Keratinocyte (primary cell): ENCODE data around the gene CDH12. TPM values are rescaled to one million over a fixed set of nuclear protein-coding genes. Genes with fewer than 3 reads are reported as not detected.
"Not testable (repeated sequence)": the region's sequence is repeated elsewhere in the genome, so short reads cannot be mapped to it uniquely, and the experiment has no call there.

ENCODE experiments used
- DNase-seq: peaks from one replicate; pipeline ENCODE4 v3.0.0-alpha.2; 2011; ENCODE audit warnings: low read depth, missing footprints, low spot score
- FAIRE-seq: peaks from 2 replicates; lab custom pipeline; 2011; peaks lifted over from hg19 to GRCh38; lab: Jason Lieb, UNC
- H2AFZ ChIP-seq: 2 replicates; pipeline ENCODE4 v1.6.0; 2012; ENCODE audit warnings: low read length, control low read depth, inconsistent platforms; ENCODE audit not compliant: control insufficient read depth
- H3K27ac ChIP-seq: 2 replicates; pipeline ENCODE4 v1.5.1; 2011; ENCODE audit warnings: low read length; ENCODE audit not compliant: control insufficient read depth, insufficient read depth
- H3K27me3 ChIP-seq: 3 replicates; pipeline ENCODE4 v1.6.0; 2011; ENCODE audit warnings: low read length; ENCODE audit not compliant: control insufficient read depth, insufficient read depth; ENCODE audit errors: extremely low read depth
- H3K36me3 ChIP-seq, 2 experiments: 2 replicates in 1 of 2; 3 replicates in 1 of 2; pipeline ENCODE4 v1.5.1; 2011; ENCODE audit warnings: low read length in 2 of 2, mild to moderate bottlenecking in 1 of 2; ENCODE audit not compliant: control insufficient read depth in 2 of 2, insufficient read depth in 2 of 2; ENCODE audit errors: extremely low read depth in 1 of 2
- H3K4me1 ChIP-seq: 3 replicates; pipeline ENCODE4 v1.5.1; 2011; ENCODE audit warnings: low read length; ENCODE audit not compliant: control insufficient read depth, insufficient read depth; ENCODE audit errors: extremely low read depth
- H3K4me2 ChIP-seq: 3 replicates; pipeline ENCODE4 v1.6.0; 2011; ENCODE audit warnings: low read depth, low read length; ENCODE audit not compliant: control insufficient read depth, insufficient read depth; ENCODE audit errors: extremely low read depth
- H3K4me3 ChIP-seq, 3 experiments: fragments of 200-600 bp in 1 of 3; sonication (generic) in 1 of 3; 2 replicates in 2 of 3; 3 replicates in 1 of 3; pipeline ENCODE4 v1.5.1; 2011 to 2016; ENCODE audit warnings: low read length in 3 of 3, mild to moderate bottlenecking in 3 of 3, control low read depth in 2 of 3, inconsistent platforms in 1 of 3, low read depth in 1 of 3, mixed read lengths in 1 of 3, mixed run types in 1 of 3, moderate library complexity in 1 of 3; ENCODE audit not compliant: control insufficient read depth in 2 of 3, insufficient read depth in 2 of 3; ENCODE audit errors: extremely low read depth in 1 of 3
- H3K79me2 ChIP-seq: 2 replicates; pipeline ENCODE4 v1.6.0; 2012; ENCODE audit warnings: low read length; ENCODE audit not compliant: control insufficient read depth, insufficient read depth
- H3K9ac ChIP-seq: 3 replicates; pipeline ENCODE4 v1.6.0; 2011; ENCODE audit warnings: low read length; ENCODE audit not compliant: control insufficient read depth, insufficient read depth; ENCODE audit errors: extremely low read depth
- H3K9me1 ChIP-seq: 3 replicates; pipeline ENCODE4 v1.6.0; 2011; ENCODE audit warnings: low read length; ENCODE audit not compliant: control insufficient read depth, insufficient read depth; ENCODE audit errors: extremely low read depth
- H3K9me3 ChIP-seq: 2 replicates; pipeline ENCODE4 v1.5.1; 2012; ENCODE audit warnings: low read depth, low read length; ENCODE audit not compliant: control insufficient read depth
- H4K20me1 ChIP-seq: 3 replicates; pipeline ENCODE4 v1.6.0; 2011; ENCODE audit warnings: low read length; ENCODE audit not compliant: control insufficient read depth, insufficient read depth; ENCODE audit errors: extremely low read depth
- dilution Hi-C: fragments of 300-500 bp; cut with MboI; formaldehyde crosslinking; loops from one replicate; pipeline ENCODE4 v1.7.0; 2020; ENCODE audit warnings: low sequenced_read_pairs; ENCODE audit not compliant: extremely low pct_ligation_motif_present
- polyA plus RNA-seq, 5 experiments: library from polyadenylated mRNA; depleted of rRNA in 3 of 5; stranded (reverse) in 3 of 5; stranded (forward) in 1 of 5; unstranded in 1 of 5; fragments of >200 nt; gene quantifications; 1 replicate in 1 of 5; 2 replicates in 3 of 5; 3 replicates in 1 of 5; pipeline versions ENCODE4 v1.2.1 to v1.2.3, GENCODE V29; 2011 to 2012; ENCODE audit warnings: missing spikeins in 2 of 5, low read depth in 1 of 5, low replicate concordance in 1 of 5

The CDH12 gene
- polyA plus RNA-seq, 1 donor (not counting 4 experiments of a cell fraction or from before 2014, with no cell fraction given) = not detected

- H3K4me3 ChIP-seq, FAIRE-seq, DNase-seq, H3K4me2 ChIP-seq, H3K9me1 ChIP-seq, H3K27ac ChIP-seq, H4K20me1 ChIP-seq, H3K4me1 ChIP-seq, H3K9me3 ChIP-seq, H3K36me3 ChIP-seq, H3K79me2 ChIP-seq, H3K9ac ChIP-seq, H2AFZ ChIP-seq, H3K27me3 ChIP-seq, dilution Hi-C loops: not testable (repeated sequence)
Measured at GRCh38 chr5:22188651-22189050, 664.5 kb downstream of the CDH12 start.

GRCh38 chr5:22187632-22188228, 665.4 kb downstream of the CDH12 start:
- FAIRE-seq, dilution Hi-C loops: not testable (repeated sequence)

DNA sequence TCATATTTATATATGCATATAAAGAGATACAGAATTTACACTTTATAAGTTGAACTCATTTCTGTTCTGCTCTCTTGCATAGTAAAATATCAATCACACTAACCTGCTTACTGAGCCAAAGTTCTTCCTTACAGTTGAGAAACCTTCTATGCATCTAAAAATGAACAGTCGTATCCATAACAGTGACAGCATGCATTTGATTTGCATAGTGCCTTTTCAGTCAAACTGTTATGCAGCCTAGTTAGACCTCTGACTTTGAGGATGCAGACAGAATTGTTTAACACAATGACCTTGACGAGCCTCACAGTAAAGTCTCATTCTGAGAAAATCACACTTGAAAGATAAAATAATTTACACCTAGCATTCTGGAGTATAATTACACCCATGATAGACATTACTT, 683.9 kb downstream of the CDH12 start:
- H3K36me3 ChIP-seq, H3K9ac ChIP-seq, DNase-seq, H4K20me1 ChIP-seq, H3K4me1 ChIP-seq, H3K4me2 ChIP-seq, H3K27me3 ChIP-seq, H3K27ac ChIP-seq, dilution Hi-C loops, H3K9me1 ChIP-seq, H2AFZ ChIP-seq, H3K9me3 ChIP-seq, H3K79me2 ChIP-seq, H3K4me3 ChIP-seq: not testable (repeated sequence)
- peak; percentile 17 for FAIRE-seq

More at GRCh38 chr5:22187632-22188228, 665.4 kb downstream of the CDH12 start:
- not testable (repeated sequence) for H3K4me1 ChIP-seq, H3K9me1 ChIP-seq, H3K27ac ChIP-seq, H2AFZ ChIP-seq, H3K27me3 ChIP-seq, H3K4me2 ChIP-seq, H4K20me1 ChIP-seq, H3K36me3 ChIP-seq, DNase-seq, H3K9ac ChIP-seq, H3K79me2 ChIP-seq, H3K4me3 ChIP-seq, H3K9me3 ChIP-seq

DNA sequence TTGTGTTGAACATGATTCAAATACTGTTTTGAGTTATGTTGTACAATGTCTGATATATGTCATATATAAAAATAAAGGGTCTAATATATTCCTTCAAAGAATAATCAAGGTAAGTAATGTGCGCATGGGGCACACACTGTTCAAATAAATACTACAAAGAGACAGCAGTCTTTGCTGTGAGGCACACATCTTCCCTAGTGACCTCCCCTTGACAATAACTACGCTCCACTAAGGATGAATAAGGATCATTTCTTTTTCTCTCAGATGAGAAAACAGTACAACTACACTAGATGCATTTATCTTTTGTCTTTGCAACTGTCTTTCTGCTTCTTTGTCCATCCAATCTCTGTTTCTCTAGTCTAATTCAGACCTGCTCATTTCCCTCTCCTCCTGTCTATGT, 684.4 kb downstream of the CDH12 start:
- H3K27ac ChIP-seq, H3K9me3 ChIP-seq, H3K79me2 ChIP-seq, H3K4me3 ChIP-seq, H4K20me1 ChIP-seq, H3K27me3 ChIP-seq, H2AFZ ChIP-seq, FAIRE-seq, dilution Hi-C loops, H3K9ac ChIP-seq, H3K36me3 ChIP-seq, H3K4me2 ChIP-seq, DNase-seq, H3K4me1 ChIP-seq, H3K9me1 ChIP-seq: not testable (repeated sequence)

DNA sequence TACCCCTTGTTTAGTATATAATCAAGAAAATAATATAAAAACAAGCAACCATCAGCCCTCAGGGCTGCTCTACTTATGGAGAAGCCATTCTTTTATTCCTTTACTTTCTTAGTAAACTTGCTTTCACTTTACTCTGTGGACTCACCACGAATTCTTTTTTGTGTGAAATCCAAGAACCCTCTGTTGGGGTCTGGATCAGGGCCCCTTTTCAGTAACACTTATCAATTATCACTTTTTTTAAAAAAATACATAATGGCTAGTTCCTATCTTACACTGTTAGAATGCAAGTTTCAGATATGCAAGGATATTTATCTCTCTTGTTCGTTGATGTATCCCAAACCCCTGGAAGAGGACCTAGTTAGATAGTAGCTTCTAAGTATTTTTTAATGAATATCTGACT, 687.2 kb downstream of the CDH12 start:
- dilution Hi-C loops, H3K79me2 ChIP-seq, H3K4me2 ChIP-seq, H4K20me1 ChIP-seq, H3K27ac ChIP-seq, H3K9me1 ChIP-seq, H3K27me3 ChIP-seq, H3K4me3 ChIP-seq, FAIRE-seq, H3K36me3 ChIP-seq, DNase-seq, H3K9me3 ChIP-seq, H2AFZ ChIP-seq, H3K4me1 ChIP-seq, H3K9ac ChIP-seq: not testable (repeated sequence)
